SK-N-MC (cell line): ENCODE data around the gene MCM8.

Source experiments
- DNase-seq: peaks from one replicate; pipeline ENCODE4 v3.0.0-alpha.2; 2011; ENCODE audit warnings: low read depth, low spot score
- H3K27ac ChIP-seq: fragments of 200-600 bp; sonication (generic); 2 replicates; pipeline ENCODE4 v1.5.1; 2016; ENCODE audit warnings: mixed run types
- H3K36me3 ChIP-seq: fragments of 200-600 bp; sonication (generic); 2 replicates; pipeline ENCODE4 v1.6.1; 2017; ENCODE audit warnings: antibody characterized with exemption, low read length, mixed read lengths; ENCODE audit not compliant: insufficient read depth
- H3K4me3 ChIP-seq: fragments of 200-600 bp; sonication (generic); 2 replicates; pipeline ENCODE4 v1.5.1; 2016
- H3K9ac ChIP-seq: fragments of 200-600 bp; sonication (generic); 2 replicates; pipeline ENCODE4 v1.8.0; 2017; ENCODE audit warnings: mixed run types, mixed read lengths; ENCODE audit not compliant: insufficient read length
- H3K9me3 ChIP-seq: fragments of 200-600 bp; sonication (generic); 2 replicates; pipeline ENCODE4 v1.6.1; 2017; ENCODE audit warnings: low read depth, mild to moderate bottlenecking, antibody characterized with exemption, low read length, moderate library complexity, mixed read lengths
- EZH2 ChIP-seq: fragments of 200-600 bp; sonication (generic); IDR thresholded peaks from one replicate; pipeline ENCODE4 v1.6.1; 2017; ENCODE audit warnings: antibody characterized with exemption
- FOXP2 ChIP-seq: optimal IDR thresholded peaks from 2 replicates; pipeline ENCODE3; 2011; ENCODE audit warnings: mild to moderate bottlenecking, moderate library complexity; ENCODE audit not compliant: insufficient read depth; ENCODE audit errors: extremely low read length, control extremely low read depth
- POLR2AphosphoS5 ChIP-seq: IDR thresholded peaks from 2 replicates; pipeline ENCODE4 v1.6.1; 2012; ENCODE audit warnings: mild to moderate bottlenecking, low read depth, low read length, borderline replicate concordance

The MCM8 gene

GRCh38 chr20:6006603-6006949 lies 56.1 kb downstream of the MCM8 start:
- Histone ChIP-seq H3K4me3 (peak overlapping the region; percentile 86), H3K36me3 (peaks cover 18% of the 10 kb centered on the region), H3K27ac (no peak overlapping the region), H3K9ac (peak overlapping the region; percentile 79), H3K9me3 (no peaks in the 10 kb centered on the region)
- no peak for DNase-seq
- TF ChIP-seq EZH2 (no peak), POLR2AphosphoS5 (no peak), FOXP2 (no peak)

GRCh38 chr20:6007094-6007528 lies 56.7 kb downstream of the MCM8 start:
- H3K27ac ChIP-seq, result no peak overlapping the region

GRCh38 chr20:6007529-6008103 lies 57.2 kb downstream of the MCM8 start:
- peak overlapping the region; percentile 79 for H3K9ac ChIP-seq
- no peak for TF ChIP-seq FOXP2
- no peak for TF ChIP-seq POLR2AphosphoS5
- TF ChIP-seq EZH2, result no peak
- H3K4me3 ChIP-seq, result peak overlapping the region; percentile 86
- no peaks in the 10 kb centered on the region for H3K9me3 ChIP-seq
- H3K36me3 ChIP-seq, result peaks cover 28% of the 10 kb centered on the region
- no peak for DNase-seq
- H3K27ac ChIP-seq, result no peak overlapping the region

More at GRCh38 chr20:6007094-6007528, 56.7 kb downstream of the MCM8 start:
- H3K9ac ChIP-seq, result peak overlapping the region; percentile 79
- TF ChIP-seq FOXP2 (no peak), EZH2 (no peak), POLR2AphosphoS5 (no peak)
- no peaks in the 10 kb centered on the region for H3K9me3 ChIP-seq
- H3K4me3 ChIP-seq, result peak overlapping the region; percentile 86
- H3K36me3 ChIP-seq, result peaks cover 23% of the 10 kb centered on the region
- no peak for DNase-seq

DNA sequence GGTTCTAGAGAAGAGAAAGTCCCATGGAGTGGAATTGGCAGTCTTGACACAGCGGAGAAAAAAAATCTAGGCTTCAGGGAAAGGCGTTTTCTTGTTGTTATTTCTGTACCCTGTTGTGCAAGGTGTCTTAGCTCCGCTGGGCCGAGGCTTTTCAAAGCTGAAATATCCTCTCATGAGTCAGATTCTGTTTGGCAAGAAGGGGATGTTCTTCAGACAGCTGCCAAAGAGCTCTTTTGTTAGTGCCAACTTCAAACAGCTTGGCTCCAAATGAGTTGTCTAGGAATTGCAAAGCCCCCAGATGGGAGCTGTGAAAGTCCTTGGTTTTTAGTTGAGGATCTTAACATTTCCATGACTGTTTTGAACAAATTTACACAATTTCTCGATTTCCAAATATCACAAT lies 57.8 kb downstream of the MCM8 start:
- Histone ChIP-seq H3K36me3 (peaks cover 33% of the 10 kb centered on the region), H3K9ac (peak overlapping the region; percentile 1), H3K9me3 (no peaks in the 10 kb centered on the region), H3K4me3 (peak overlapping the region; percentile 86), H3K27ac (no peak overlapping the region)
- TF ChIP-seq EZH2 (no peak), POLR2AphosphoS5 (no peak), FOXP2 (no peak)
- DNase-seq, result no peak

- H3K36me3 ChIP-seq, result peaks cover 67% of the 10 kb centered on the region
- TF ChIP-seq FOXP2, result no peak
- TF ChIP-seq EZH2, result no peak
These were observed 61.7 kb downstream of the MCM8 start for GRCh38 chr20:6012179-6012578.

GRCh38 chr20:6014017-6014416 lies 63.6 kb downstream of the MCM8 start:
- DNase-seq, result no peak
- no peaks in the 10 kb centered on the region for H3K9me3 ChIP-seq
- H3K9ac ChIP-seq, result no peak overlapping the region
- no peak for TF ChIP-seq FOXP2
- TF ChIP-seq EZH2, result no peak
- no peak for TF ChIP-seq POLR2AphosphoS5
- H3K27ac ChIP-seq, result no peak overlapping the region
- H3K36me3 ChIP-seq, result peaks cover 82% of the 10 kb centered on the region
- no peak overlapping the region for H3K4me3 ChIP-seq

More at GRCh38 chr20:6012179-6012578, 61.7 kb downstream of the MCM8 start:
- H3K27ac ChIP-seq, result no peak overlapping the region
- H3K9me3 ChIP-seq, result no peaks in the 10 kb centered on the region
- no peak for DNase-seq
- H3K4me3 ChIP-seq, result no peak overlapping the region
- no peak overlapping the region for H3K9ac ChIP-seq

DNA sequence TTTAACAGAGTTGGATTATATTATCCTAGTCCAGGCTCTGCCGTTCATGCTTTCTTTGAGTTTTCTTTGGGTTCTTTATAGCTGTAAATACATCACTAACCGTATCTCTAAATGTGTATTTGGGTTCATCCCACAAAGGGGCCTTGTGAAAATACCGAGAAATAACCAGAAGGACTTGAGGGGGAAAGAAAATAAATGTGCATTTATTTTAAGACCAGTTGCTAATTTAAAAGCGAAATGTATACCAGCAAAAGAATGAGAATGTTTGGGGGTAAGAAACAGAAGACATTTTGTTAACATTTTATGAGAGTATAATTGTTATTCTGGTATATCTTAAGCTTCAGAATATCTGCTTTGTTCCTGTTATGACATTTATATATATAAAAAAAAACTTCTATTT lies 64.5 kb downstream of the MCM8 start:
- H3K4me3 ChIP-seq, result no peak overlapping the region
- DNase-seq, result no peak
- H3K9ac ChIP-seq, result no peak overlapping the region
- H3K9me3 ChIP-seq, result no peaks in the 10 kb centered on the region
- TF ChIP-seq EZH2 (no peak), POLR2AphosphoS5 (no peak), FOXP2 (no peak)
- H3K27ac ChIP-seq, result no peak overlapping the region
- peaks cover 83% of the 10 kb centered on the region for H3K36me3 ChIP-seq

GRCh38 chr20:6017467-6017866 lies 67.0 kb downstream of the MCM8 start:
- Histone ChIP-seq H3K36me3 (peaks cover 84% of the 10 kb centered on the region), H3K9ac (no peak overlapping the region), H3K9me3 (no peaks in the 10 kb centered on the region), H3K4me3 (no peak overlapping the region), H3K27ac (no peak overlapping the region)
- no peak for TF ChIP-seq EZH2
- TF ChIP-seq FOXP2, result no peak
- TF ChIP-seq POLR2AphosphoS5, result no peak
- no peak for DNase-seq

GRCh38 chr20:6017880-6018279 lies 67.4 kb downstream of the MCM8 start:
- Histone ChIP-seq H3K36me3 (peaks cover 84% of the 10 kb centered on the region), H3K27ac (no peak overlapping the region), H3K9me3 (0 out of 2 replicates have a peak, but pooled peaks cover under 1% of the 10 kb centered on the region), H3K9ac (no peak overlapping the region), H3K4me3 (no peak overlapping the region)
- TF ChIP-seq POLR2AphosphoS5 (no peak), EZH2 (no peak), FOXP2 (no peak)
- DNase-seq, result no peak
